Stimulated activated CD8-positive, alpha-beta memory T cell treated with anti-CD3 and anti-CD28 coated beads, Interleukin-12 subunit alpha, Interleukin-12 subunit beta, amount 100 ng/mL, for 1 hour (primary cell): ENCODE measurements around the gene LRFN5.
"Not testable (repeated sequence)": the region's sequence is repeated elsewhere in the genome, so short reads cannot be mapped to it uniquely, and the experiment has no call there.

Source experiments
- DNase-seq: peaks from one replicate; pipeline ENCODE4 v3.0.0-alpha.2; 2020; ENCODE audit warnings: low read depth

LRFN5 gene

GRCh38 chr14:41899416-41899815 lies 292.7 kb downstream of the LRFN5 start:
- DNase-seq, result no peak

GRCh38 chr14:41900644-41901043 lies 294.0 kb downstream of the LRFN5 start:
- no peak for DNase-seq

- DNase-seq, result no peak
These were observed 294.4 kb downstream of the LRFN5 start for GRCh38 chr14:41901089-41901488.

- no peak for DNase-seq
These were observed 298.8 kb downstream of the LRFN5 start for GRCh38 chr14:41905394-41905964.

- not testable (repeated sequence) for DNase-seq
These were observed 304.5 kb downstream of the LRFN5 start for GRCh38 chr14:41911155-41911554.

- DNase-seq, result no peak
These were observed 306.7 kb downstream of the LRFN5 start for GRCh38 chr14:41913398-41913797.

GRCh38 chr14:41915732-41916131 lies 309.1 kb downstream of the LRFN5 start:
- no peak for DNase-seq

- DNase-seq, result no peak
These were observed 309.6 kb downstream of the LRFN5 start for GRCh38 chr14:41916313-41916712.

- DNase-seq, result no peak
These were observed 318.7 kb downstream of the LRFN5 start for GRCh38 chr14:41925409-41925808.

- no peak for DNase-seq
These were observed 343.9 kb downstream of the LRFN5 start for GRCh38 chr14:41950428-41951151.
